ENCODE measurements around the gene ADAMTS17. TPM values are rescaled to one million over a fixed set of nuclear protein-coding genes. Genes with fewer than 3 reads are reported as not detected.

ADAMTS17 gene
- total RNA-seq, 1 experiment from 2014 or later = 1.5 TPM

- no peaks in the 10 kb centered on the region for H3K36me3 Mint-ChIP-seq (ENCODE audit: insufficient read depth, unreplicated experiment)
- no peaks in the 10 kb centered on the region for H3K4me1 Mint-ChIP-seq (ENCODE audit: low read depth, unreplicated experiment)
- ChIA-PET POLR2A (no interaction called here), CTCF (no interaction called here)
- H3K27me3 Mint-ChIP-seq (ENCODE audit: insufficient read depth, unreplicated experiment) = no peaks in the 10 kb centered on the region
- intact Hi-C loops (cut with micrococcal nuclease; ENCODE audit: unreplicated experiment) = no loop called here
- H3K27ac Mint-ChIP-seq (ENCODE audit: unreplicated experiment) = no peak overlapping the region
- no peak overlapping the region for H3K4me3 Mint-ChIP-seq (ENCODE audit: unreplicated experiment)
- H3K9me3 Mint-ChIP-seq (ENCODE audit: unreplicated experiment) = peaks cover 15% of the 10 kb centered on the region
- DNase-seq = no peak
- Histone ChIP-seq H3K36me3 (ENCODE audit: control insufficient read depth, insufficient read depth, low read length) (no peaks in the 10 kb centered on the region), H3K27me3 (replicated peaks; ENCODE audit: control insufficient read depth, insufficient read depth, low read length) (no peaks in the 10 kb centered on the region; the same call in 1 of the 2 replicates), H3K4me1 (no peaks in the 10 kb centered on the region), H3K4me3 (ENCODE audit: low read depth, low read length) (no peak overlapping the region), H3K9me3 (0 out of 2 replicates have a peak, but pooled peaks cover 3% of the 10 kb centered on the region)
- no TSS peak for BruUV-seq (replicated peaks)
- TF ChIP-seq CTCF (IDR thresholded peaks at IDR 0.05; ENCODE audit: insufficient read depth in 1 of 2, low read depth in 1 of 2, low read length in 1 of 2, severe bottlenecking in 1 of 2, unreplicated experiment in 1 of 2) = no peak
These were observed 216.2 kb downstream of the ADAMTS17 start for GRCh38 chr15:100125401-100126191.

- POLR2A ChIA-PET = no interaction called here
- Mint-ChIP-seq H3K27me3 (ENCODE audit: insufficient read depth, unreplicated experiment) (no peaks in the 10 kb centered on the region), H3K4me3 (ENCODE audit: unreplicated experiment) (no peak overlapping the region), H3K27ac (ENCODE audit: unreplicated experiment) (no peak overlapping the region), H3K36me3 (ENCODE audit: insufficient read depth, unreplicated experiment) (no peaks in the 10 kb centered on the region), H3K9me3 (ENCODE audit: unreplicated experiment) (peaks cover 20% of the 10 kb centered on the region), H3K4me1 (ENCODE audit: low read depth, unreplicated experiment) (no peaks in the 10 kb centered on the region)
- BruUV-seq (replicated peaks) = no TSS peak
- no peaks in the 10 kb centered on the region for H3K36me3 ChIP-seq (ENCODE audit: control insufficient read depth, insufficient read depth, low read length)
- H3K27me3 ChIP-seq (replicated peaks; ENCODE audit: control insufficient read depth, insufficient read depth, low read length) = no peaks in the 10 kb centered on the region; the same call in 1 of the 2 replicates
- CTCF ChIA-PET = no interaction called here
- H3K4me1 ChIP-seq = no peaks in the 10 kb centered on the region
- no peak for DNase-seq
- no peak overlapping the region for H3K4me3 ChIP-seq (ENCODE audit: low read depth, low read length)
- peaks cover 3% of the 10 kb centered on the region; the same call in 1 of the 2 replicates for H3K9me3 ChIP-seq
- no peak for TF ChIP-seq CTCF (IDR thresholded peaks at IDR 0.05; ENCODE audit: insufficient read depth in 1 of 2, low read depth in 1 of 2, low read length in 1 of 2, severe bottlenecking in 1 of 2, unreplicated experiment in 1 of 2)
- intact Hi-C loops (cut with micrococcal nuclease; ENCODE audit: unreplicated experiment) = no loop called here
These were observed 216.8 kb downstream of the ADAMTS17 start for GRCh38 chr15:100124936-100125335.

- Mint-ChIP-seq H3K27me3 (ENCODE audit: insufficient read depth, unreplicated experiment) (no peaks in the 10 kb centered on the region), H3K27ac (ENCODE audit: unreplicated experiment) (no peak overlapping the region), H3K9me3 (ENCODE audit: unreplicated experiment) (peaks cover 26% of the 10 kb centered on the region), H3K4me3 (ENCODE audit: unreplicated experiment) (no peak overlapping the region), H3K4me1 (ENCODE audit: low read depth, unreplicated experiment) (no peaks in the 10 kb centered on the region), H3K36me3 (ENCODE audit: insufficient read depth, unreplicated experiment) (no peaks in the 10 kb centered on the region)
- ChIA-PET POLR2A (no interaction called here), CTCF (no interaction called here)
- no peaks in the 10 kb centered on the region for H3K4me1 ChIP-seq
- no peaks in the 10 kb centered on the region; the same call in 1 of the 2 replicates for H3K27me3 ChIP-seq (replicated peaks; ENCODE audit: control insufficient read depth, insufficient read depth, low read length)
- no peaks in the 10 kb centered on the region for H3K36me3 ChIP-seq (ENCODE audit: control insufficient read depth, insufficient read depth, low read length)
- intact Hi-C loops (cut with micrococcal nuclease; ENCODE audit: unreplicated experiment) = no loop called here
- H3K9me3 ChIP-seq = peaks cover 3% of the 10 kb centered on the region; the same call in 1 of the 2 replicates
- H3K4me3 ChIP-seq (ENCODE audit: low read depth, low read length) = no peak overlapping the region
- DNase-seq = no peak
- no TSS peak for BruUV-seq (replicated peaks)
- TF ChIP-seq CTCF (IDR thresholded peaks at IDR 0.05; ENCODE audit: insufficient read depth in 1 of 2, low read depth in 1 of 2, low read length in 1 of 2, severe bottlenecking in 1 of 2, unreplicated experiment in 1 of 2) = no peak
These were observed 217.4 kb downstream of the ADAMTS17 start for GRCh38 chr15:100124361-100124760.
